HG02678 (cell line): ENCODE data around the gene GKAP1.
"Not testable (repeated sequence)": the region's sequence is repeated elsewhere in the genome, so short reads cannot be mapped to it uniquely, and the experiment has no call there.

Experiments used
- ATAC-seq: cut with Tn5 transposase; IDR thresholded peaks from one replicate; pipeline ENCODE4 v1.9.1; 2021; ENCODE audit warnings: mild to moderate bottlenecking, moderate library complexity; ENCODE audit not compliant: unreplicated experiment

The GKAP1 gene

GRCh38 chr9:83733739-83734138 is 83.8 kb downstream of the GKAP1 start:
- no peak for ATAC-seq

GRCh38 chr9:83728591-83729368 is 88.8 kb downstream of the GKAP1 start:
- ATAC-seq, result not testable (repeated sequence)

- ATAC-seq, result no peak
Measured at GRCh38 chr9:83724436-83724835, 93.1 kb downstream of the GKAP1 start.

- ATAC-seq, result no peak
Measured at GRCh38 chr9:83722726-83723495, 94.7 kb downstream of the GKAP1 start.

- no peak for ATAC-seq
Measured at GRCh38 chr9:83721509-83721908, 96.1 kb downstream of the GKAP1 start.

- no peak for ATAC-seq
Measured at GRCh38 chr9:83715794-83716193, 101.8 kb downstream of the GKAP1 start.

GRCh38 chr9:83715221-83715620 is 102.3 kb downstream of the GKAP1 start:
- no peak for ATAC-seq

GRCh38 chr9:83714329-83714728 is 103.2 kb downstream of the GKAP1 start:
- no peak for ATAC-seq

- ATAC-seq, result peak; percentile 61
Measured at GRCh38 chr9:83708515-83709158, 108.9 kb downstream of the GKAP1 start.

GRCh38 chr9:83707768-83708514 is 109.6 kb downstream of the GKAP1 start, which contains the start of gene UBQLN1:
Gene UBQLN1 (minus strand): TSS chr9:83707958. CDS start chr9:83707679, 279 bp downstream.
- ATAC-seq, result peak; percentile 78

- ATAC-seq, result peak; percentile 43
Measured at GRCh38 chr9:83707518-83707767, 110.1 kb downstream of the GKAP1 start.

- peak; percentile 13 for ATAC-seq
Measured at GRCh38 chr9:83706676-83707517, 110.7 kb downstream of the GKAP1 start.

- not testable (repeated sequence) for ATAC-seq
Measured at GRCh38 chr9:83705219-83705651, 112.3 kb downstream of the GKAP1 start.

GRCh38 chr9:83701769-83702168 is 115.8 kb downstream of the GKAP1 start:
- no peak for ATAC-seq

GRCh38 chr9:83701286-83701685 is 116.3 kb downstream of the GKAP1 start:
- ATAC-seq, result peak; percentile 23

- peak; percentile 63 for ATAC-seq
Measured at GRCh38 chr9:83699615-83700014, 118.0 kb downstream of the GKAP1 start.

- ATAC-seq, result peak; percentile 46
Measured at GRCh38 chr9:83698976-83699585, 118.5 kb downstream of the GKAP1 start.

GRCh38 chr9:83691492-83691891 is 126.1 kb downstream of the GKAP1 start:
- ATAC-seq, result no peak
